GM12878 (cell line): Measurements from ENCODE around the gene TMPRSS4. TPM values are rescaled to one million over a fixed set of nuclear protein-coding genes. Genes with fewer than 3 reads are reported as not detected.

Experiments used
- ATAC-seq: fragments of 200-7000 bp; cut with Tn5 transposase; 3 replicates; pipeline ENCODE4 v1.9.1; 2020; ENCODE audit warnings: mild to moderate bottlenecking, moderate library complexity
- BruUV-seq: library from RNA; stranded (reverse); fragments of 400-500 nt; replicated peaks from 2 replicates; lab custom pipeline; 2021; lab: Mats Ljungman, UMichigan
- CTCF ChIA-PET: fragments of 300-600 bp; sonication (Branson Sonifier 250); formaldehyde crosslinking; extraction: SDS; loops from one replicate; lab custom pipeline; 2021; ENCODE audit warnings: inconsistent platforms; lab: Yijun Ruan, JAX
- POLR2A ChIA-PET: fragments of 350-600 bp; formaldehyde crosslinking; extraction: SDS; loops from one replicate; lab custom pipeline; 2021; ENCODE audit warnings: inconsistent platforms; lab: Charles Lee
- RAD21 ChIA-PET: fragments of 300-600 bp; sonication (Branson Sonifier 250); formaldehyde crosslinking; loops from one replicate; lab custom pipeline; 2023; ENCODE audit warnings: antibody characterized with exemption; ENCODE audit not compliant: unreplicated experiment; lab: Charles Lee
- SMC1A ChIA-PET: fragments of 300-600 bp; sonication (Branson Sonifier 250); formaldehyde crosslinking; loops from one replicate; lab custom pipeline; 2023; ENCODE audit not compliant: unreplicated experiment, uncharacterized antibody; lab: Charles Lee
- DNase-seq: peaks from one replicate; pipeline ENCODE4 v3.0.0-alpha.2; 2011; ENCODE audit warnings: low read depth, low spot score
- FAIRE-seq: peaks from 3 replicates; lab custom pipeline; 2011; peaks lifted over from hg19 to GRCh38; lab: Jason Lieb, UNC
- H2AFZ ChIP-seq: 2 replicates; pipeline ENCODE4 v1.6.0; 2011; ENCODE audit warnings: low read depth, low read length, control low read depth; ENCODE audit not compliant: control insufficient read depth
- H3K27ac ChIP-seq: 2 replicates; pipeline ENCODE4 v1.5.1; 2011; ENCODE audit warnings: control low read depth; ENCODE audit not compliant: control insufficient read depth, insufficient read depth
- H3K27me3 ChIP-seq, 2 experiments: replicated peaks in 1 of 2; 2 replicates each; pipeline versions ENCODE4 v1.6.0 to v1.6.1; 2011; ENCODE audit warnings: low read length in 1 of 2; ENCODE audit not compliant: control insufficient read depth in 2 of 2, insufficient read depth in 2 of 2
- H3K36me3 ChIP-seq, 2 experiments: 2 replicates each; pipeline ENCODE4 v1.5.1; 2011; ENCODE audit warnings: low read length in 1 of 2; ENCODE audit not compliant: control insufficient read depth in 2 of 2, insufficient read depth in 2 of 2
- H3K4me1 ChIP-seq: 2 replicates; pipeline ENCODE4 v1.6.1; 2011; ENCODE audit warnings: mild to moderate bottlenecking, low read length, moderate library complexity, mixed read lengths; ENCODE audit not compliant: control insufficient read depth, insufficient read depth
- H3K4me2 ChIP-seq: 2 replicates; pipeline ENCODE4 v1.6.0; 2011; ENCODE audit warnings: control low read depth; ENCODE audit not compliant: control insufficient read depth, insufficient read depth
- H3K4me3 ChIP-seq: fragments of 200-600 bp; sonication (generic); 2 replicates; pipeline ENCODE4 v1.5.1; 2016
- H3K79me2 ChIP-seq: 2 replicates; pipeline ENCODE4 v1.6.0; 2011; ENCODE audit warnings: low read length; ENCODE audit not compliant: control insufficient read depth, insufficient read depth
- H3K9ac ChIP-seq: 2 replicates; pipeline ENCODE4 v1.8.0; 2011; ENCODE audit warnings: low read length, control low read depth, mixed read lengths; ENCODE audit not compliant: control insufficient read depth, insufficient read depth
- H3K9me3 ChIP-seq: replicated peaks from 3 replicates; pipeline ENCODE4 v1.5.1; 2011; ENCODE audit warnings: mild to moderate bottlenecking, low read length; ENCODE audit not compliant: control insufficient read depth, insufficient read depth
- H4K20me1 ChIP-seq: 2 replicates; pipeline ENCODE4 v1.6.0; 2011; ENCODE audit not compliant: control insufficient read depth, insufficient read depth
- SMARCA5 ChIP-seq: fragments of 450-650 bp; IDR thresholded peaks from 2 replicates; pipeline ENCODE4 v1.6.1; 2017; ENCODE audit warnings: mild to moderate bottlenecking
- SREBF1 ChIP-seq: IDR thresholded peaks from 2 replicates; pipeline ENCODE4 v1.6.1; 2012; ENCODE audit warnings: mild to moderate bottlenecking, low read length
- WGBS: methylation state at CpG from one replicate; pipeline ENCODE4 v1.1.6; 2016; ENCODE audit warnings: low lambda C conversion rate; ENCODE audit not compliant: insufficient replicate concordance, insufficient coverage; ENCODE audit errors: missing lambda C conversion rate; 5-methylcytosine and 5-hydroxymethylcytosine counted together
- in situ Hi-C: fragments of 300-500 bp; cut with MboI; formaldehyde crosslinking; loops from 9 replicates; pipeline ENCODE4 v1.14.3; 2018; ENCODE audit warnings: mixed read lengths
- intact Hi-C: fragments of 100-400 bp; cut with micrococcal nuclease; formaldehyde crosslinking; loops from one replicate; pipeline ENCODE4 v1.14.2; 2022; ENCODE audit not compliant: unreplicated experiment
- polyA plus RNA-seq, 11 experiments: library from polyadenylated mRNA; depleted of rRNA in 4 of 11; unstranded in 6 of 11; stranded (reverse) in 5 of 11; fragments of >200 nt; fragmentation: Nextera tagmentation in 4 of 11; fragmentation: Illumina TruSeq in 1 of 11; extraction: Ambion mirVana in 4 of 11; extraction: Trizol in 1 of 11; gene quantifications; 1 replicate in 1 of 11; 2 replicates in 10 of 11; pipeline versions ENCODE4 v1.2.1 to v1.2.3, GENCODE V29; 2011 to 2016; ENCODE audit warnings: inconsistent platforms in 2 of 11, missing spikeins in 2 of 11, low read depth in 1 of 11
- total RNA-seq, 4 experiments: library from RNA; depleted of rRNA in 3 of 4; stranded (reverse); fragments of >200 nt in 3 of 4; fragmentation: Illumina TruSeq in 1 of 4; extraction: Trizol in 1 of 4; gene quantifications; 2 replicates each; pipeline versions ENCODE4 v1.2.1 to v1.2.3, GENCODE V29; 2013 to 2021
- TF ChIP-seq, protein P1 (sequence below): fragments of 450-650 bp; formaldehyde crosslinking; IDR thresholded peaks from 2 replicates; pipeline ENCODE4 v1.4.0; 2020; ENCODE audit warnings: mild to moderate bottlenecking, moderate library complexity
- TF ChIP-seq, protein P2 (sequence below): fragments of 150-350 bp; IDR thresholded peaks from 2 replicates; pipeline ENCODE4 v1.6.1; 2016; ENCODE audit warnings: low read depth, low read length
- TF ChIP-seq, protein P3 (sequence below): fragments of 450-650 bp; IDR thresholded peaks from 2 replicates; pipeline ENCODE4 v1.6.1; 2016; ENCODE audit warnings: mild to moderate bottlenecking

The TMPRSS4 gene
- total and polyA plus RNA-seq, 10 of the 15 experiments (the other 5 are each of a cell fraction or from before 2014, with no cell fraction given), result 0.14 to 0.26 TPM; not detected in 8

DNA sequence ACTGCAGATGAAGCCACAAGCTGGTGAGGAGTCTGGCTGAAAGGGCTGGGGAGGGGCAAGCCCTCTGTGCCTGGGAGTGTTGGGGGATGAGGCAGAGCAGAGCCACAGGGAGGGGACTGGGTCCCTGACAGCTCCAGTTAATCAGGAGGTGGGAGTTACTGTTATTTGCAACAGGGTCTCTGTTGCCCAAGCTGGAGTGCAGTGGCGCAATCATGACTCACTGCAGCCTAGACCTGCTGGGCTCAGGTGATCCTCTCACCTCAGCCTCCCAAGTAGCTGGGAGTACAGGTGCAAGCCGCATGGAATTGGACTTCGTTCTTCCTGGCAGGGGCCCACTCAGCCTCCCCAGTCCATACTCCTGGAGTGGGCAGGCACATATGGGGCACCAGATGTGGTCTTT, 91.9 kb downstream of the TMPRSS4 start:
- Histone ChIP-seq H3K4me3 (no peak overlapping the region), H3K27ac (no peak overlapping the region), H3K36me3 (no peaks in the 10 kb centered on the region), H3K79me2 (no peaks in the 10 kb centered on the region), H3K4me1 (no peaks in the 10 kb centered on the region), H4K20me1 (no peaks in the 10 kb centered on the region), H3K9me3 (no peaks in the 10 kb centered on the region), H3K27me3 (peaks cover 1 to 3% of the 10 kb centered on the region in 2 experiments; a peak in 3 of 4 replicates), H3K9ac (no peak overlapping the region), H3K4me2 (no peak overlapping the region), H2AFZ (no peak overlapping the region)
- POLR2A ChIA-PET, result no interaction called here
- RAD21 ChIA-PET, result interaction anchor here (3.8 kb wide), 1 partner anchor 23 kb away, joined by 52 read pairs; no protein-coding TSS in a partner anchor
- 19% methylated on average over 3 of the region's 3 CpGs for WGBS
- CTCF ChIA-PET, result interaction anchor here (1.0 to 4.2 kb wide), 3 partner anchors 24 to 127 kb away, joined by 3 to 85 read pairs (median 4); no protein-coding TSS in a partner anchor
- FAIRE-seq (no peak), DNase-seq (no peak), ATAC-seq (no peak)
- SMC1A ChIA-PET, result interaction anchor here (1.6 kb wide), 2 partner anchors 218 to 361 kb away, joined by 3 read pairs; no protein-coding TSS in a partner anchor
- TF ChIP-seq, protein P1, sequence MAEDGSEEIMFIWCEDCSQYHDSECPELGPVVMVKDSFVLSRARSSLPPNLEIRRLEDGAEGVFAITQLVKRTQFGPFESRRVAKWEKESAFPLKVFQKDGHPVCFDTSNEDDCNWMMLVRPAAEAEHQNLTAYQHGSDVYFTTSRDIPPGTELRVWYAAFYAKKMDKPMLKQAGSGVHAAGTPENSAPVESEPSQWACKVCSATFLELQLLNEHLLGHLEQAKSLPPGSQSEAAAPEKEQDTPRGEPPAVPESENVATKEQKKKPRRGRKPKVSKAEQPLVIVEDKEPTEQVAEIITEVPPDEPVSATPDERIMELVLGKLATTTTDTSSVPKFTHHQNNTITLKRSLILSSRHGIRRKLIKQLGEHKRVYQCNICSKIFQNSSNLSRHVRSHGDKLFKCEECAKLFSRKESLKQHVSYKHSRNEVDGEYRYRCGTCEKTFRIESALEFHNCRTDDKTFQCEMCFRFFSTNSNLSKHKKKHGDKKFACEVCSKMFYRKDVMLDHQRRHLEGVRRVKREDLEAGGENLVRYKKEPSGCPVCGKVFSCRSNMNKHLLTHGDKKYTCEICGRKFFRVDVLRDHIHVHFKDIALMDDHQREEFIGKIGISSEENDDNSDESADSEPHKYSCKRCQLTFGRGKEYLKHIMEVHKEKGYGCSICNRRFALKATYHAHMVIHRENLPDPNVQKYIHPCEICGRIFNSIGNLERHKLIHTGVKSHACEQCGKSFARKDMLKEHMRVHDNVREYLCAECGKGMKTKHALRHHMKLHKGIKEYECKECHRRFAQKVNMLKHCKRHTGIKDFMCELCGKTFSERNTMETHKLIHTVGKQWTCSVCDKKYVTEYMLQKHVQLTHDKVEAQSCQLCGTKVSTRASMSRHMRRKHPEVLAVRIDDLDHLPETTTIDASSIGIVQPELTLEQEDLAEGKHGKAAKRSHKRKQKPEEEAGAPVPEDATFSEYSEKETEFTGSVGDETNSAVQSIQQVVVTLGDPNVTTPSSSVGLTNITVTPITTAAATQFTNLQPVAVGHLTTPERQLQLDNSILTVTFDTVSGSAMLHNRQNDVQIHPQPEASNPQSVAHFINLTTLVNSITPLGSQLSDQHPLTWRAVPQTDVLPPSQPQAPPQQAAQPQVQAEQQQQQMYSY, result no peak
- TF ChIP-seq, protein P2, sequence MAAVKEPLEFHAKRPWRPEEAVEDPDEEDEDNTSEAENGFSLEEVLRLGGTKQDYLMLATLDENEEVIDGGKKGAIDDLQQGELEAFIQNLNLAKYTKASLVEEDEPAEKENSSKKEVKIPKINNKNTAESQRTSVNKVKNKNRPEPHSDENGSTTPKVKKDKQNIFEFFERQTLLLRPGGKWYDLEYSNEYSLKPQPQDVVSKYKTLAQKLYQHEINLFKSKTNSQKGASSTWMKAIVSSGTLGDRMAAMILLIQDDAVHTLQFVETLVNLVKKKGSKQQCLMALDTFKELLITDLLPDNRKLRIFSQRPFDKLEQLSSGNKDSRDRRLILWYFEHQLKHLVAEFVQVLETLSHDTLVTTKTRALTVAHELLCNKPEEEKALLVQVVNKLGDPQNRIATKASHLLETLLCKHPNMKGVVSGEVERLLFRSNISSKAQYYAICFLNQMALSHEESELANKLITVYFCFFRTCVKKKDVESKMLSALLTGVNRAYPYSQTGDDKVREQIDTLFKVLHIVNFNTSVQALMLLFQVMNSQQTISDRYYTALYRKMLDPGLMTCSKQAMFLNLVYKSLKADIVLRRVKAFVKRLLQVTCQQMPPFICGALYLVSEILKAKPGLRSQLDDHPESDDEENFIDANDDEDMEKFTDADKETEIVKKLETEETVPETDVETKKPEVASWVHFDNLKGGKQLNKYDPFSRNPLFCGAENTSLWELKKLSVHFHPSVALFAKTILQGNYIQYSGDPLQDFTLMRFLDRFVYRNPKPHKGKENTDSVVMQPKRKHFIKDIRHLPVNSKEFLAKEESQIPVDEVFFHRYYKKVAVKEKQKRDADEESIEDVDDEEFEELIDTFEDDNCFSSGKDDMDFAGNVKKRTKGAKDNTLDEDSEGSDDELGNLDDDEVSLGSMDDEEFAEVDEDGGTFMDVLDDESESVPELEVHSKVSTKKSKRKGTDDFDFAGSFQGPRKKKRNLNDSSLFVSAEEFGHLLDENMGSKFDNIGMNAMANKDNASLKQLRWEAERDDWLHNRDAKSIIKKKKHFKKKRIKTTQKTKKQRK, result no peak
- no peak for TF ChIP-seq SREBF1
- TF ChIP-seq SMARCA5, result no peak
- TF ChIP-seq, protein P3, sequence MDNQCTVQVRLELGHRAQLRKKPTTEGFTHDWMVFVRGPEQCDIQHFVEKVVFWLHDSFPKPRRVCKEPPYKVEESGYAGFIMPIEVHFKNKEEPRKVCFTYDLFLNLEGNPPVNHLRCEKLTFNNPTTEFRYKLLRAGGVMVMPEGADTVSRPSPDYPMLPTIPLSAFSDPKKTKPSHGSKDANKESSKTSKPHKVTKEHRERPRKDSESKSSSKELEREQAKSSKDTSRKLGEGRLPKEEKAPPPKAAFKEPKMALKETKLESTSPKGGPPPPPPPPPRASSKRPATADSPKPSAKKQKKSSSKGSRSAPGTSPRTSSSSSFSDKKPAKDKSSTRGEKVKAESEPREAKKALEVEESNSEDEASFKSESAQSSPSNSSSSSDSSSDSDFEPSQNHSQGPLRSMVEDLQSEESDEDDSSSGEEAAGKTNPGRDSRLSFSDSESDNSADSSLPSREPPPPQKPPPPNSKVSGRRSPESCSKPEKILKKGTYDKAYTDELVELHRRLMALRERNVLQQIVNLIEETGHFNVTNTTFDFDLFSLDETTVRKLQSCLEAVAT, result no peak
- in situ Hi-C loops (no loop called here), intact Hi-C loops (no loop called here)
- BruUV-seq, result no TSS peak
